PC-3 (cell line): Measurements from ENCODE around the gene TRPC3. TPM values are rescaled to one million over a fixed set of nuclear protein-coding genes. Genes with fewer than 3 reads are reported as not detected.
"Not testable (repeated sequence)": the region's sequence is repeated elsewhere in the genome, so short reads cannot be mapped to it uniquely, and the experiment has no call there.

Experiments
- ATAC-seq: fragments of 200-7000 bp; cut with Tn5 transposase; 2 replicates; pipeline ENCODE4 v1.9.1; 2020; ENCODE audit warnings: mild to moderate bottlenecking, moderate library complexity
- BruUV-seq: library from RNA; stranded (reverse); fragments of 400-500 nt; replicated peaks from 2 replicates; lab custom pipeline; 2021; lab: Mats Ljungman, UMichigan
- CTCF ChIA-PET: fragments of 300-600 bp; sonication (Branson Sonifier 250); formaldehyde crosslinking; loops from one replicate; lab custom pipeline; 2022; ENCODE audit warnings: antibody characterized with exemption; lab: Charles Lee
- POLR2A ChIA-PET: fragments of 300-600 bp; sonication (Branson Sonifier 250); formaldehyde crosslinking; loops from one replicate; lab custom pipeline; 2022; ENCODE audit warnings: antibody characterized with exemption; ENCODE audit not compliant: unreplicated experiment; lab: Charles Lee
- DNase-seq: peaks from one replicate; pipeline ENCODE4 v3.0.0-alpha.2; 2015
- H2AFZ ChIP-seq: fragments of 300-600 bp; sonication (generic); 2 replicates; pipeline ENCODE4 v1.6.0; 2016; ENCODE audit warnings: antibody characterized with exemption, low read length
- H3F3A ChIP-seq: fragments of 300-600 bp; sonication (generic); one replicate; pipeline ENCODE4 v1.6.0; 2017; ENCODE audit warnings: antibody characterized with exemption, low read length, control low read depth, mild to moderate bottlenecking; ENCODE audit not compliant: unreplicated experiment
- H3K27ac ChIP-seq: fragments of 300-600 bp; sonication (generic); 2 replicates; pipeline ENCODE4 v1.5.1; 2016; ENCODE audit warnings: mild to moderate bottlenecking, low read length
- H3K27me3 ChIP-seq: fragments of 300-600 bp; sonication (generic); 2 replicates; pipeline ENCODE4 v1.6.1; 2016; ENCODE audit warnings: low read length, mixed read lengths
- H3K36me3 ChIP-seq: fragments of 300-600 bp; sonication (generic); 2 replicates; pipeline ENCODE4 v1.6.1; 2016; ENCODE audit warnings: low read depth, mixed run types, low read length, mixed read lengths
- H3K4me1 ChIP-seq: fragments of 300-600 bp; sonication (generic); 2 replicates; pipeline ENCODE4 v1.5.1; 2016; ENCODE audit warnings: low read length; ENCODE audit not compliant: insufficient read depth
- H3K4me2 ChIP-seq: fragments of 300-600 bp; sonication (generic); 2 replicates; pipeline ENCODE4 v1.6.0; 2016; ENCODE audit warnings: low read length
- H3K4me3 ChIP-seq: fragments of 300-600 bp; sonication (generic); 2 replicates; pipeline ENCODE4 v1.5.1; 2016; ENCODE audit warnings: mild to moderate bottlenecking, low read length, mixed read lengths
- H3K79me2 ChIP-seq: fragments of 300-600 bp; sonication (generic); 2 replicates; pipeline ENCODE4 v1.6.1; 2017; ENCODE audit warnings: low read length, mixed read lengths
- H3K9ac ChIP-seq: fragments of 300-600 bp; sonication (generic); 2 replicates; pipeline ENCODE4 v1.6.0; 2016; ENCODE audit warnings: mild to moderate bottlenecking, low read length
- H3K9me2 ChIP-seq: fragments of 300-600 bp; sonication (generic); replicated peaks from 2 replicates; pipeline ENCODE4 v1.6.1; 2016; ENCODE audit warnings: mixed run types, low read length, mixed read lengths
- H3K9me3 ChIP-seq: fragments of 300-600 bp; sonication (generic); 2 replicates; pipeline ENCODE4 v1.6.1; 2016; ENCODE audit warnings: low read length, mixed read lengths
- H4K20me1 ChIP-seq: fragments of 300-600 bp; sonication (generic); 2 replicates; pipeline ENCODE4 v1.6.1; 2016; ENCODE audit warnings: low read length, mixed read lengths
- CTCF ChIP-seq: fragments of 300-600 bp; sonication (generic); conservative IDR thresholded peaks from 2 replicates; pipeline ENCODE4 v1.5.1; 2017; ENCODE audit warnings: antibody characterized with exemption, low read depth, mild to moderate bottlenecking, low read length
- EZH2 ChIP-seq: fragments of 300-600 bp; sonication (generic); IDR thresholded peaks from one replicate; pipeline ENCODE4 v1.6.1; 2017; ENCODE audit warnings: antibody characterized with exemption, mild to moderate bottlenecking, low read length; ENCODE audit not compliant: unreplicated experiment
- EZH2phosphoT487 ChIP-seq: fragments of 300-600 bp; sonication (generic); IDR thresholded peaks from 2 replicates; pipeline ENCODE4 v1.6.1; 2018; ENCODE audit warnings: mild to moderate bottlenecking, antibody characterized with exemption, low read length, borderline replicate concordance
- intact Hi-C: fragments of 100-400 bp; cut with micrococcal nuclease; formaldehyde crosslinking; loops from 2 replicates; pipeline ENCODE4 v1.9.0; 2023
- total RNA-seq: library from RNA; depleted of rRNA; stranded (reverse); fragments of >200 nt; gene quantifications from 2 replicates; pipeline ENCODE4 v1.2.3, GENCODE V29; 2014

Gene TRPC3
- total RNA-seq, 1 experiment from 2014 or later, result not detected

GRCh38 chr4:121930304-121930703 lies 21.6 kb downstream of the TRPC3 start:
- no peak for DNase-seq
- Histone ChIP-seq H3K9me3 (no peaks in the 10 kb centered on the region), H3K27me3 (peaks cover 35% of the 10 kb centered on the region), H3K27ac (no peak overlapping the region), H3K36me3 (no peaks in the 10 kb centered on the region), H4K20me1 (no peaks in the 10 kb centered on the region), H3F3A (no peaks in the 10 kb centered on the region), H3K4me3 (no peak overlapping the region), H3K9me2 (no peaks in the 10 kb centered on the region), H3K9ac (no peak overlapping the region), H3K79me2 (no peaks in the 10 kb centered on the region), H3K4me2 (no peak overlapping the region), H3K4me1 (0 out of 2 replicates have a peak, but pooled peaks cover 3% of the 10 kb centered on the region), H2AFZ (no peak overlapping the region)
- no peak for ATAC-seq
- POLR2A ChIA-PET, result no interaction called here
- intact Hi-C loops, result no loop called here
- BruUV-seq, result no TSS peak
- TF ChIP-seq EZH2 (no peak), EZH2phosphoT487 (no peak), CTCF (no peak)
- CTCF ChIA-PET, result no interaction called here

- intact Hi-C loops, result no loop called here
- DNase-seq (no peak), ATAC-seq (peak; percentile 55)
- no peak overlapping the region for H3K9ac ChIP-seq
- H3F3A ChIP-seq, result no peaks in the 10 kb centered on the region
- no peaks in the 10 kb centered on the region for H4K20me1 ChIP-seq
- H3K4me2 ChIP-seq, result no peak overlapping the region
- no peaks in the 10 kb centered on the region for H3K36me3 ChIP-seq
- H2AFZ ChIP-seq, result no peak overlapping the region
- BruUV-seq, result no TSS peak
- CTCF ChIA-PET, result no interaction called here
- no peak for TF ChIP-seq CTCF
- TF ChIP-seq EZH2phosphoT487, result no peak
- TF ChIP-seq EZH2, result no peak
- peaks cover 27% of the 10 kb centered on the region for H3K27me3 ChIP-seq
- 0 out of 2 replicates have a peak, but pooled peaks cover 3% of the 10 kb centered on the region for H3K4me1 ChIP-seq
- H3K27ac ChIP-seq, result no peak overlapping the region
- POLR2A ChIA-PET, result no interaction called here
- H3K79me2 ChIP-seq, result no peaks in the 10 kb centered on the region
- H3K9me2 ChIP-seq, result no peaks in the 10 kb centered on the region
- H3K4me3 ChIP-seq, result no peak overlapping the region
- H3K9me3 ChIP-seq, result no peaks in the 10 kb centered on the region
Measured at GRCh38 chr4:121927948-121928347, 23.9 kb downstream of the TRPC3 start.

- POLR2A ChIA-PET, intact Hi-C loops: not testable (repeated sequence)
Measured at GRCh38 chr4:121926490-121926889, 25.4 kb downstream of the TRPC3 start.

More at GRCh38 chr4:121926490-121926889, 25.4 kb downstream of the TRPC3 start:
- H3K4me3 ChIP-seq, H3K27ac ChIP-seq, H3F3A ChIP-seq, H3K4me1 ChIP-seq, H4K20me1 ChIP-seq, H3K36me3 ChIP-seq, BruUV-seq, CTCF ChIA-PET, DNase-seq, ATAC-seq, H2AFZ ChIP-seq, H3K9me2 ChIP-seq, H3K9ac ChIP-seq, H3K79me2 ChIP-seq, H3K9me3 ChIP-seq, H3K4me2 ChIP-seq: not testable (repeated sequence)
- H3K27me3 ChIP-seq, result peaks cover 20% of the 10 kb centered on the region
